GM21360 (cell line): ENCODE results near the gene WDR72.
"Not testable (repeated sequence)": the region's sequence is repeated elsewhere in the genome, so short reads cannot be mapped to it uniquely, and the experiment has no call there.

Source experiments
- ATAC-seq: cut with Tn5 transposase; IDR thresholded peaks from one replicate; pipeline ENCODE4 v1.9.1; 2021; ENCODE audit warnings: mild to moderate bottlenecking, moderate library complexity; ENCODE audit not compliant: unreplicated experiment

WDR72 gene

DNA sequence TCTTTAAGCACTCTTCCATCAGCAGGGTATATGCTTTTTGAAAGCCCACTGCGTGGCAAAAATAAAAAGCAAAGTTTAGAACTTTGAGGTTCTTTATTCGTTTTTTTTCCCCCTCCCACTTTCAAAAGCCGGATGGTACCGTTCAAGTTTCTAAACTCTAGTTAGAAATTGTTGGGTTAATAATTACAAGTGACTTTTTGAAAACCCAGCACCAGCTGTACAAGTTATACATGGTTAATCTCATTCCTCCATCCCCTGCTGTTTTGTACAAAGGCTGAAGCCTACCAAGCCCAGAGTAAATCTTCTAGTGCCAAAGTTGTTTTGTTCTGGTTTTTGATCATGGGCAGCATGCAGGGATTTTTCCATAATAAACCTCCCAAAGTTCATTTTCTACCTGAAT lies 48.6 kb downstream of the WDR72 start:
- ATAC-seq, result no peak

- no peak for ATAC-seq
These were observed 49.6 kb downstream of the WDR72 start for GRCh38 chr15:53709821-53710220.

- no peak for ATAC-seq
These were observed 64.1 kb downstream of the WDR72 start for GRCh38 chr15:53695365-53695764.

GRCh38 chr15:53694476-53694874 lies 65.0 kb downstream of the WDR72 start:
- ATAC-seq, result no peak

DNA sequence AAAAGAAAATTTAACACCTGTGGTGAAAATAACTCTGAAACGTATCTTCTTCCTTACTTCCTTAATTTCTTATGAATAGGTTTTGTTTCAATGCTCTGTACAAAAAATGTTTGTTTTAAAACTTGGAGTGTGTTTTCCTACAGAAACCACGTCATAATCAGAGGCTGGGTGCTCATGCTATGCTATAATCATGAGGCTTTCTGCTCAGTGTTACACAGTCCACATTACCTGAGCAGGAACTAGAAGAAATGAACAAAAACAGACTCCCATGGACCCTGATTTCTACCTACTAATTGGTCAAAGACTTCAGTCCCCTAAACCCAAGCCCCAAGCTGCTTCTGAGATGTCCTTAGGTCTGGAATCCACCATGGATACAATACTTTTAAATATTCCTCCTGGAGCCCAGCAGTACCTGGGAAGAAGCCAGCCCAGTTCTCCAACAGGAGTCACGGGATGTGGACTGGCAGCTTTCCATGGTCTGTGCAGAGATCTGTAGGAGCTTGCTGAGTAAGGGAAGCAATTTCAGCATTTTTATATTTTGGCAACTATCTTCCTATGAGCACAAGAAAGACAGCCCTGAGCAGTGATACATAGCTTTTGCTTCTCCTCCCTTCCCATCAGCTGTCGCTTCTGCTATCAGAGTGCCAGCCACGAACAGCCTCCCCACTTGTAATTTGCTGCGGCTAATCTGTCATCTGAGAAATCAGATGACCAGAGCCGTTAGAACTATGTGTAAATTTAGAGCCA lies 65.6 kb downstream of the WDR72 start:
- ATAC-seq, result no peak

- not testable (repeated sequence) for ATAC-seq
These were observed 75.3 kb downstream of the WDR72 start for GRCh38 chr15:53684162-53684561.

GRCh38 chr15:53681056-53681455 lies 78.4 kb downstream of the WDR72 start:
- no peak for ATAC-seq

DNA sequence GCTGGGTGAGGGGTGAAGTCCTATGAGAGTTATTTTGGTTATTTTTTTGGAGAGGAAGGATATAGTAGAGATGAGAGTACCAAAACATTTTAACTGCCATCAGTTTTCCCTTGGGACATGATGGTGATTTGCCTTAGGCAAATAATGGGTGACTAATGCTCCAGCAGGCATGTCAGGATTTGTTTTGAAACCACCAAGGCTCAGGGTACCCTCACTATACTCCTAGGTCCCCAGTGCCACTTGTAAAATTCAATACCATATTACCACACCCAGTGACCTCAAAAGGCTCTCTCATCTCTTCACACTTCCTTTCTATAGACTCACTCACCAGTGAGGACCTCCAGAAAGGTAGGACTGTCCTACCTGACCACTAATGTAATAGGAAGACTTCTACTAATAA lies 83.6 kb downstream of the WDR72 start:
- ATAC-seq, result no peak

- ATAC-seq, result no peak
These were observed 87.9 kb downstream of the WDR72 start for GRCh38 chr15:53671545-53671944.

GRCh38 chr15:53670701-53671100 lies 88.8 kb downstream of the WDR72 start:
- ATAC-seq, result no peak

DNA sequence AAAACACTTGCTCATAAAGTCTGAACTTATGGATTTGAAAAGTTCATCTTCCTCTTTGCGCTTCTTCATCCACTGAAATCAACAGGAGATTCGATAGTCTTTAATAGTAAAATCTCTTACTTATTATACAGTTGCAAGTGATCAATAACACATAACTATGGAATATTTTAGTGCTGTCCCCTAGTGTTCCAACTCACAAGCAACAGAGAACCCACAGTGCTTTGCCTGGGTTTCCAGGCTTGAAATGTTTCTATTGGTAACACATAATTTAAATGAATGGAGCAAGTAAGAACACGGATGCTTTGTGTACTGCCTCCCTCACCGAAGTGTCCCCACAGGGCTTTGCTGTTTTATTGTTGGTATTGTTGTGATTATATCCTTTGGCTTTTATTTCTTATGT lies 93.5 kb downstream of the WDR72 start:
- no peak for ATAC-seq

DNA sequence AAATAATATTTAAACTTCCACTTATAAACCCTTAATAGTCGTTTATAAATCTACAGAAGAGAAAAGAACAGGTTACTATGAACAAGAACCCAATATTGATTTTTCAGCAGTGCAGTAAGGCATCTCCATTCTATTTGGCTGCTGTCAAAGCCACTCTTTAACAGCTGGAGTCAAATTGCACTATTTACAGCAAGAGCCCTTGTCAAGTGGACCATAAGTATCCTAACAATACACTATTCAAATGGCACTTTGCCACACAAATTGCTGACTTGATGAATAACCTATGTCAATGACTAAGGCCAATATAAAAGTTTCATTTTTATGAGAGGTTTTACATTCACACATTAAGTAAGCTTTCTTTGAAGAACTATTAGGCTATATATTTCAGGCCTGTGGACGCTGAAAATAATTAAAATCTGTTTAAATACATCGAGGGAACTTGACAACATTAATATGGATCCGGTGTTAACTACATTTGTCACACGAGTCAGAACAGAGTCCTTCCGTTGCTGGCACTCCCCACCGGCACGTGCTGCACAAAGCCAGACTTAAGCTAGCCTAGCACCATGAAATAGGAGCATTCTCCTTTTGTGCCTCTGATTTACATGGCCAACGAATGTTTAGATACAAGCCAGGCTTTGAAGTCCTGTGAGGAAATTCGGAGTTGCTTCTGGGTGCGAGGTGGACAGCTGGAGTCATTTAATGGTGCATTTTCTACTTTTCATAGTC lies 100.5 kb downstream of the WDR72 start:
- ATAC-seq, result no peak

- ATAC-seq, result no peak
These were observed 101.2 kb downstream of the WDR72 start for GRCh38 chr15:53658255-53658654.

- no peak for ATAC-seq
These were observed 110.5 kb downstream of the WDR72 start for GRCh38 chr15:53648934-53649333.

DNA sequence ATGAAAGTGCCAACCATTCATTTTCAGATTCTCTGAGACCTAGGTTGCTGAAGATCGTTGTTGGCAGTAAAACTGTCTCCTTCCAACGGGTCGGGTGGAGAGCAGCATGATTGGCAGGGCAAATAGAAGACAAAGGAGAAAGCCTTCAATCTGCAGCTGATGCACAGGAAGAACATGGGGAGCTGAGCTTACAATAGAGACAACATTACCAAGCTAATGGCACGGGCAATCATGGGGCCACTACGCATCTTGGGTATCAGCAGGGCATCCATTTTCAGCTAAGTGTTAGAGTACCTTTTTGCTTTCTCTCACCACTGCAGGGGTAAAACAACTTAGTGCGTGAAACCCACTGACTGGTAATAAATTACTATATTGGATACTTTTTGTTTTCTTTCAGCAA lies 114.8 kb downstream of the WDR72 start:
- ATAC-seq, result no peak

DNA sequence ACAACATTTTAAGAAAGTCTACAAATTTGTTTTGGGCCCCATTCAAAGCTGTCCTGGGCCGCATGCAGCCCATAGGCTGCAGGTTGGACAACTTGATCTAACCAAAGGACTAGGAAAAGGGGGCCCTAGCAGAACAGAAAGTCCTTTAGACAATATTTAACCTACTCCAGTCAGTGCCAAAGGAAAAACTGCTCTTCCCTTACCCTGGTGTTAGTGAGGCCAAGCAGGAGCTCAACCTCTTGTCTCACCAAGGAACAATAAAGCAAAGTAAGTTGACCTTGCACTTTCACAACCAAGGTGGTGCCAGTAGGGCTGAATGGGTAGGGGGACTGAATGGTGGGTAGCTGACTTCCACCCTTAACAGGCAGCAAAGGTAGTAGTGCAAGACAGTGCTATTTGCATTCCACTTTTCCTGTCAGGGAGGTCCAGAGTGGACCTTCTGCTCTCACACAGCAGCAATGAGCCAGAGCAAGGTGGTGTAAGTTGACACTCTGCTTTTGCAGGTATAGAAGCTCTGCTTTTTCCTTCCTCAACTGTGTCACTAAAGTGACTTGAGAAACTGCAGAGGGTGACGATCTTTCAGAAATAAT lies 124.9 kb downstream of the WDR72 start:
- no peak for ATAC-seq

DNA sequence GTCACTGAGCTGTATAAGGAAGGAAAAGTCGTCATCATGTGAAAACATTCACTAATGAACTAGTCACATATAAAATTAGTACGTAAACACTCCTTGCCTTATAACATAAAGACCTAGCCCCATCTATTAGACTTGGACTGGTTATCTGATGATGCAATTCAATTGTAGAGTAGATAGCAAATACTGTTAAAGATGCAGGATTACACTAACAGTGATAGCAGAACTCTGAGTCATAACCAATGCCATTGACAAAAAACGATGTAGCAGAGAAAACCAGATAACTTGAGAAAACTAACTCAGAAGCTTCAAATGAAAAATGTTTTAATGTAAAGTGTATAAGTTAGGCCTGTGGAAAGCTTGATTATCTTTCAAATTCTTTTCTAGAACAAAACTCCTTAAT lies 132.2 kb downstream of the WDR72 start:
- no peak for ATAC-seq

GRCh38 chr15:53625962-53626845 lies 133.3 kb downstream of the WDR72 start:
- no peak for ATAC-seq

- ATAC-seq, result no peak
These were observed 134.2 kb downstream of the WDR72 start for GRCh38 chr15:53625260-53625659.

DNA sequence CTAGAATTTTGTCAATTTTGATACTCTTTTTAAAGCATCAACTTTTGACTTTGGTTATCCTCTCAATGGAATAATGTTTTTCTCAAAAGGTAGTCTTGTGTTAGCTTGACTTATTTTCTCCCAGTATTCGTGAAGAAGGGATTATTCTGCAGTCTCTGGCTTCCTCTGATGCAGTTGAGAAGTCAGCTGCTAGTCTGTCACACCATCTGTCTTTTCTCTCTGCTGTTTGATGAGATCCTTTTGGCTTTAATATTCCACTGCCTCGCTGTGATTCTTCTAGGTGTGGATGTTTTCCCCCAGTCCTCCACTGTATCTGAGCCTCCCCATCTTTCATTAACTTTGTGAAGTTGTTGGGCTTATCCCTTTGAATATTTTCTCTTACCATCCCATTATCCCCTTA lies 141.0 kb downstream of the WDR72 start:
- no peak for ATAC-seq
